ENCODE data around the gene PLB1.

GRCh38 chr2:28624793-28625701, 129.2 kb downstream of the PLB1 start:
- TF ChIP-seq MTA3 (IDR thresholded peaks at IDR 0.05; ENCODE audit: borderline replicate concordance) (no peak), ARID2 (IDR thresholded peaks at IDR 0.05) (no peak)

Measured in K562 (cell line).